HepG2 (cell line): ENCODE measurements around the gene MLC1. TPM values are rescaled to one million over a fixed set of nuclear protein-coding genes. Genes with fewer than 3 reads are reported as not detected.

Experiments
- EP300 ChIP-seq, 3 experiments: sonication (generic) in 1 of 3; formaldehyde crosslinking in 1 of 3; IDR thresholded peaks; 2 replicates each; pipeline versions ENCODE4 v1.5.1 to v1.6.1; 2011 to 2020; ENCODE audit warnings: low read depth in 2 of 3, low read length in 2 of 3, borderline replicate concordance in 1 of 3, improper control_type of control experiment in 1 of 3, mild to moderate bottlenecking in 1 of 3, missing genetic modification reagents in 1 of 3, moderate library complexity in 1 of 3
- ERF ChIP-seq: IDR thresholded peaks from 2 replicates; pipeline ENCODE4 v1.6.1; 2018; ENCODE audit warnings: missing biosample characterization, missing genetic modification reagents
- FOXA1 ChIP-seq, 2 experiments: fragments of 450-650 bp in 1 of 2; sonication (generic) in 1 of 2; formaldehyde crosslinking in 1 of 2; IDR thresholded peaks; 2 replicates each; pipeline versions ENCODE4 v1.4.0 to v1.6.1; 2016 to 2020; ENCODE audit warnings: missing genetic modification reagents in 1 of 2
- GATA4 ChIP-seq: sonication (generic); IDR thresholded peaks from 2 replicates; pipeline ENCODE4 v1.6.1; 2016; ENCODE audit warnings: antibody characterized with exemption, low read depth, borderline replicate concordance
- IRF2 ChIP-seq: IDR thresholded peaks from 2 replicates; pipeline ENCODE4 v1.6.1; 2018; ENCODE audit warnings: missing genetic modification reagents, missing compliant biosample characterization
- KAT8 ChIP-seq: IDR thresholded peaks from 2 replicates; pipeline ENCODE4 v1.6.1; 2016; ENCODE audit warnings: missing genetic modification reagents, missing compliant biosample characterization
- NR2F6 ChIP-seq, 2 experiments: IDR thresholded peaks; 2 replicates each; pipeline ENCODE4 v1.6.1; 2016; ENCODE audit warnings: antibody characterized with exemption in 1 of 2, mild to moderate bottlenecking in 1 of 2
- NRL ChIP-seq: sonication (generic); formaldehyde crosslinking; IDR thresholded peaks from 2 replicates; pipeline ENCODE4 v1.5.0; 2020; ENCODE audit warnings: missing genetic modification reagents, mild to moderate bottlenecking, moderate library complexity, borderline replicate concordance
- REXO4 ChIP-seq: sonication (generic); formaldehyde crosslinking; IDR thresholded peaks from 2 replicates; pipeline ENCODE4 v1.8.0; 2022; ENCODE audit warnings: missing genetic modification reagents, mild to moderate bottlenecking, borderline replicate concordance
- SMAD9 ChIP-seq: sonication (generic); formaldehyde crosslinking; IDR thresholded peaks from 2 replicates; pipeline ENCODE4 v1.5.1; 2020; ENCODE audit warnings: mild to moderate bottlenecking, missing genetic modification reagents
- SMARCE1 ChIP-seq: fragments of 450-650 bp; IDR thresholded peaks from 2 replicates; pipeline ENCODE4 v1.6.1; 2017; ENCODE audit warnings: borderline replicate concordance
- SMC3 ChIP-seq: IDR thresholded peaks from 2 replicates; pipeline ENCODE4 v1.6.1; 2011; ENCODE audit warnings: low read length, improper control_type of control experiment
- TMF1 ChIP-seq: sonication (generic); formaldehyde crosslinking; IDR thresholded peaks from 2 replicates; pipeline ENCODE4 v1.8.1; 2022; ENCODE audit warnings: low read depth, missing genetic modification reagents
- ZC3H4 ChIP-seq: sonication (generic); formaldehyde crosslinking; IDR thresholded peaks from 2 replicates; pipeline ENCODE4 v1.4.0; 2020; ENCODE audit warnings: missing genetic modification reagents, borderline replicate concordance
- ZNF207 ChIP-seq: fragments of 450-650 bp; IDR thresholded peaks from 2 replicates; pipeline ENCODE4 v1.6.1; 2016; ENCODE audit warnings: antibody characterized with exemption, borderline replicate concordance
- ZNF253 ChIP-seq: sonication (generic); formaldehyde crosslinking; IDR thresholded peaks from 2 replicates; pipeline ENCODE4 v1.8.0; 2022; ENCODE audit warnings: mild to moderate bottlenecking, missing genetic modification reagents, borderline replicate concordance
- ZNF263 ChIP-seq: sonication (generic); formaldehyde crosslinking; IDR thresholded peaks from 2 replicates; pipeline ENCODE4 v1.4.0; 2020; ENCODE audit warnings: missing genetic modification reagents
- ZNF292 ChIP-seq: sonication (generic); formaldehyde crosslinking; IDR thresholded peaks from 2 replicates; pipeline ENCODE4 v1.8.1; 2022; ENCODE audit warnings: mild to moderate bottlenecking, low read depth, missing genetic modification reagents, borderline replicate concordance
- ZNF543 ChIP-seq: sonication (generic); formaldehyde crosslinking; IDR thresholded peaks from 2 replicates; pipeline ENCODE4 v1.4.0; 2020; ENCODE audit warnings: mild to moderate bottlenecking, missing genetic modification reagents
- ZNF552 ChIP-seq: sonication (generic); formaldehyde crosslinking; IDR thresholded peaks from 2 replicates; pipeline ENCODE4 v1.9.0; 2022; ENCODE audit warnings: missing genetic modification reagents, mild to moderate bottlenecking, borderline replicate concordance
- ZNF672 ChIP-seq: sonication (generic); formaldehyde crosslinking; IDR thresholded peaks from 2 replicates; pipeline ENCODE4 v1.8.1; 2022; ENCODE audit warnings: missing genetic modification reagents
- ZSCAN20 ChIP-seq: sonication (generic); formaldehyde crosslinking; IDR thresholded peaks from 2 replicates; pipeline ENCODE4 v1.4.0; 2020; ENCODE audit warnings: missing genetic modification reagents, mild to moderate bottlenecking, borderline replicate concordance
- ZSCAN22 ChIP-seq: sonication (generic); formaldehyde crosslinking; IDR thresholded peaks from 2 replicates; pipeline ENCODE4 v1.4.0; 2020; ENCODE audit warnings: mild to moderate bottlenecking, missing genetic modification reagents
- ZSCAN25 ChIP-seq: sonication (generic); formaldehyde crosslinking; IDR thresholded peaks from 2 replicates; pipeline ENCODE4 v1.8.0; 2022; ENCODE audit warnings: mild to moderate bottlenecking, missing genetic modification reagents
- ZSCAN29 ChIP-seq: sonication (generic); formaldehyde crosslinking; conservative IDR thresholded peaks from 2 replicates; pipeline ENCODE4 v1.4.0; 2020; ENCODE audit warnings: mild to moderate bottlenecking, missing genetic modification reagents
- polyA plus RNA-seq, 8 experiments: library from polyadenylated mRNA; depleted of rRNA in 3 of 8; stranded (reverse) in 7 of 8; unstranded in 1 of 8; fragments of >200 nt; fragmentation: Illumina TruSeq in 4 of 8; extraction: Trizol in 4 of 8; gene quantifications; 2 replicates each; pipeline versions ENCODE4 v1.2.1 to v1.2.3, GENCODE V29; 2011 to 2016; ENCODE audit warnings: low read depth in 4 of 8, missing spikeins in 1 of 8, mixed read lengths in 1 of 8; ENCODE audit not compliant: insufficient read depth in 1 of 8
- total RNA-seq, 5 experiments: library from RNA; depleted of rRNA; stranded (reverse); fragments of >200 nt; fragmentation: Illumina TruSeq; extraction: Trizol; gene quantifications; 2 replicates each; pipeline ENCODE4 v1.2.3, GENCODE V29; 2016; ENCODE audit warnings: low read depth in 1 of 5
- TF ChIP-seq, protein P1 (sequence below): IDR thresholded peaks from 2 replicates; pipeline ENCODE4 v1.6.1; 2016; ENCODE audit warnings: low read depth, control low read depth
- TF ChIP-seq, protein P2 (sequence below): sonication (generic); formaldehyde crosslinking; IDR thresholded peaks from 2 replicates; pipeline ENCODE4 v1.5.1; 2020; ENCODE audit warnings: missing genetic modification reagents, mild to moderate bottlenecking, borderline replicate concordance
- TF ChIP-seq, protein P3 (sequence below): sonication (generic); formaldehyde crosslinking; IDR thresholded peaks from 2 replicates; pipeline ENCODE4 v1.5.1; 2020; ENCODE audit warnings: mild to moderate bottlenecking, moderate library complexity, missing genetic modification reagents

The MLC1 gene
- total and polyA plus RNA-seq, 2 of the 13 experiments (the other 11 are each of a cell fraction or from before 2014, with no cell fraction given): not detected

DNA sequence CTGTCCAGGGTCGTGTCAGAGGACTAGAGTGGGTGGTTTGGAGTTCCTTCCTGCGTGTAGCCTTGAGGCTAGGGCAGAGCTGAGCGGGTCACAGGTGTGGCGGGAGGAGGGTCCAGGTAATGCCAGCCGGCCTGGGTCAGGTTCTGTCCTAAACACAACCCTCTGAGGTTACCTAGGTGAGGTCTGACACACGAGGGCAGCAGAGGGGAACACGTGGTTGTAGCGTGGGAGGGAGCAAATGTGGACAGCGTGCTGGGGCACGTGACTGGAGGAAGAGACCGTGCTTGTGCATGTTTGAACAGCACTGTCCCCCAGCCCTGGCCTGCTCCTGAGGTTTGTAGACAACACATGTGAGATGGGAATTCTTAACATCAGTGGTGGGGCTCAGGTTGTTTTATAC lies 17.7 kb upstream of the MLC1 start (continued):
- TF ChIP-seq ZNF263 (CRISPR knock-in tag): 0 out of 2 replicates have a peak, but pooled peaks have one; percentile 46
- TF ChIP-seq ZNF253: peak; percentile 72; the same call in 1 of the 2 replicates
- TF ChIP-seq REXO4 (CRISPR knock-in tag): peak; percentile 35; the same call in 1 of the 2 replicates
- peak; percentile 77; the same call in 1 of the 2 replicates for TF ChIP-seq ERF (CRISPR knock-in tag)
- TF ChIP-seq IRF2 (CRISPR knock-in tag): 0 out of 2 replicates have a peak, but pooled peaks have one; percentile 37
- TF ChIP-seq, protein P1, sequence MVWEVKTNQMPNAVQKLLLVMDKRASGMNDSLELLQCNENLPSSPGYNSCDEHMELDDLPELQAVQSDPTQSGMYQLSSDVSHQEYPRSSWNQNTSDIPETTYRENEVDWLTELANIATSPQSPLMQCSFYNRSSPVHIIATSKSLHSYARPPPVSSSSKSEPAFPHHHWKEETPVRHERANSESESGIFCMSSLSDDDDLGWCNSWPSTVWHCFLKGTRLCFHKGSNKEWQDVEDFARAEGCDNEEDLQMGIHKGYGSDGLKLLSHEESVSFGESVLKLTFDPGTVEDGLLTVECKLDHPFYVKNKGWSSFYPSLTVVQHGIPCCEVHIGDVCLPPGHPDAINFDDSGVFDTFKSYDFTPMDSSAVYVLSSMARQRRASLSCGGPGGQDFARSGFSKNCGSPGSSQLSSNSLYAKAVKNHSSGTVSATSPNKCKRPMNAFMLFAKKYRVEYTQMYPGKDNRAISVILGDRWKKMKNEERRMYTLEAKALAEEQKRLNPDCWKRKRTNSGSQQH: peak; percentile 65; the same call in 1 of the 2 replicates
- TF ChIP-seq, protein P2, sequence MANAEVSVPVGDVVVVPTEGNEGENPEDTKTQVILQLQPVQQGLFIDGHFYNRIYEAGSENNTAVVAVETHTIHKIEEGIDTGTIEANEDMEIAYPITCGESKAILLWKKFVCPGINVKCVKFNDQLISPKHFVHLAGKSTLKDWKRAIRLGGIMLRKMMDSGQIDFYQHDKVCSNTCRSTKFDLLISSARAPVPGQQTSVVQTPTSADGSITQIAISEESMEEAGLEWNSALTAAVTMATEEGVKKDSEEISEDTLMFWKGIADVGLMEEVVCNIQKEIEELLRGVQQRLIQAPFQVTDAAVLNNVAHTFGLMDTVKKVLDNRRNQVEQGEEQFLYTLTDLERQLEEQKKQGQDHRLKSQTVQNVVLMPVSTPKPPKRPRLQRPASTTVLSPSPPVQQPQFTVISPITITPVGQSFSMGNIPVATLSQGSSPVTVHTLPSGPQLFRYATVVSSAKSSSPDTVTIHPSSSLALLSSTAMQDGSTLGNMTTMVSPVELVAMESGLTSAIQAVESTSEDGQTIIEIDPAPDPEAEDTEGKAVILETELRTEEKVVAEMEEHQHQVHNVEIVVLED (CRISPR knock-in tag): no peak
- no peak for TF ChIP-seq ZNF552
- TF ChIP-seq ZSCAN22 (CRISPR knock-in tag): no peak
- TF ChIP-seq, protein P3, sequence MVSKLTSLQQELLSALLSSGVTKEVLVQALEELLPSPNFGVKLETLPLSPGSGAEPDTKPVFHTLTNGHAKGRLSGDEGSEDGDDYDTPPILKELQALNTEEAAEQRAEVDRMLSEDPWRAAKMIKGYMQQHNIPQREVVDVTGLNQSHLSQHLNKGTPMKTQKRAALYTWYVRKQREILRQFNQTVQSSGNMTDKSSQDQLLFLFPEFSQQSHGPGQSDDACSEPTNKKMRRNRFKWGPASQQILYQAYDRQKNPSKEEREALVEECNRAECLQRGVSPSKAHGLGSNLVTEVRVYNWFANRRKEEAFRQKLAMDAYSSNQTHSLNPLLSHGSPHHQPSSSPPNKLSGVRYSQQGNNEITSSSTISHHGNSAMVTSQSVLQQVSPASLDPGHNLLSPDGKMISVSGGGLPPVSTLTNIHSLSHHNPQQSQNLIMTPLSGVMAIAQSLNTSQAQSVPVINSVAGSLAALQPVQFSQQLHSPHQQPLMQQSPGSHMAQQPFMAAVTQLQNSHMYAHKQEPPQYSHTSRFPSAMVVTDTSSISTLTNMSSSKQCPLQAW (CRISPR knock-in tag): no peak
- TF ChIP-seq ZNF292: no peak
- no peak for TF ChIP-seq ZNF207
- TF ChIP-seq GATA4: no peak
- TF ChIP-seq ZSCAN20 (CRISPR knock-in tag): no peak
- TF ChIP-seq SMC3: no peak
- no peak for TF ChIP-seq EP300 (IDR thresholded peaks at IDR 0.05; ENCODE audit: low read depth in 2 of 2, low read length in 2 of 2)
- no peak for TF ChIP-seq EP300 (CRISPR knock-in tag; IDR thresholded peaks at IDR 0.05; ENCODE audit: borderline replicate concordance)
- TF ChIP-seq ZSCAN25 (CRISPR knock-in tag): no peak
- no peak for TF ChIP-seq FOXA1 (IDR thresholded peaks at IDR 0.05)
- TF ChIP-seq FOXA1 (CRISPR knock-in tag; IDR thresholded peaks at IDR 0.05): no peak
- no peak for TF ChIP-seq ZNF672
- TF ChIP-seq TMF1 (CRISPR knock-in tag): peak; percentile 53; the same call in 1 of the 2 replicates
- TF ChIP-seq ZNF543: no peak
- TF ChIP-seq SMAD9 (CRISPR knock-in tag): no peak
- peak; percentile 68 for TF ChIP-seq KAT8
- TF ChIP-seq ZSCAN29: no peak
- TF ChIP-seq ZC3H4 (CRISPR knock-in tag): no peak
- TF ChIP-seq NR2F6 (IDR thresholded peaks at IDR 0.05): no peak
- TF ChIP-seq NR2F6 (CRISPR knock-in tag; IDR thresholded peaks at IDR 0.05): no peak
- no peak for TF ChIP-seq SMARCE1
- peak; percentile 80 for TF ChIP-seq NRL (CRISPR knock-in tag)
